SK-MEL-5 (cell line): Measurements from ENCODE around the gene HNF1B. TPM values are rescaled to one million over a fixed set of nuclear protein-coding genes. Genes with fewer than 3 reads are reported as not detected.

Experiments
- DNase-seq: peaks from one replicate; pipeline ENCODE4 v3.0.0-alpha.2; 2016; ENCODE audit warnings: low read depth, low spot score
- in situ Hi-C: cut with HindIII; loops from 2 replicates; pipeline ENCODE4 v1.10.0; 2016; ENCODE audit warnings: low sequenced_read_pairs, high pct_unique_total_duplicates, low pct_unique_long_range_greater_than_20kb
- total RNA-seq: library from RNA; depleted of rRNA; stranded (reverse); fragments of >200 nt; shearing (Covaris generic); gene quantifications from 2 replicates; pipeline ENCODE4 v1.2.3, GENCODE V29; 2014

Gene HNF1B
- total RNA-seq, 1 experiment from 2014 or later: not detected

DNA sequence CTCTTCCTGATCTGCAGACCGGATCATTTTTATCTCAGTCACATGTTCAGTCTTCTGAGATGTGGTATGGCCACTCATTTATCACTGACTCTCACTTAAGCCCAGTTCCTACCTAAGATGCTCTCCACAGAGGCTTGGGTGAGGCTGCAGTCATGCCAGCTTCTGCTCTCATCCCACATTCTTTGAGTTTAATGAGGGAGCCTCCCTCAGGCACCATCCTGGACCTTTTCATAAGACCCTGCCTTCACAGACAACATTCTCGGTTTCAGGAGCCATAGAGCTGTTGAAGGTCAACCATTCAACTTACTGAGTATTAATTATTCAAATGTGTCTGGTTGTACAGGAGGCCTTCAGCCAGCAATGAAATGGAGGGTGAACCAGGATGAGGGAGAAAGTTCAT is 23.6 kb upstream of the HNF1B start:
- no peak for DNase-seq
- in situ Hi-C loops: no loop called here

GRCh38 chr17:37766971-37767370 is 22.1 kb upstream of the HNF1B start:
- in situ Hi-C loops: no loop called here
- DNase-seq: no peak

GRCh38 chr17:37764383-37764782 is 19.5 kb upstream of the HNF1B start:
- in situ Hi-C loops: no loop called here
- no peak for DNase-seq

- in situ Hi-C loops: no loop called here
- no peak for DNase-seq
Measured at GRCh38 chr17:37762666-37763065, 17.8 kb upstream of the HNF1B start.

DNA sequence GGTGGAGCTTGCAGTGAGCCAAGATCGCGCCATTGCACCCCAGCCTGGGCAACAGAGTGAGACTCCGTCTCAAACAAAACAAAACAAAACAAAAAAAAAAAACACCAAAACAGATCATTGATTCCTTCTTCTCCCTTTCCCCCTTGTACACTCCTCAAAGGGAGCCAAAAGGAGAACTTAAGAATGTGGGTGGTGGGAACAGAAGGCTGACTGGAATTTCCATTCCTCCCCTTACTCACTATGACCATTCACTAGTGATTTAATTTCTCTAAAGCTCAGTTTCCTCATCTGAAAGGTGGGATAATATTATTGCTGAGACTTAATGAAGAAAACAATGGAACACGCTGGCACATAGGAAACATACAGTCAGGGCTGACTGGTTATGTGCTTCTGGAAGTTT is 17.1 kb upstream of the HNF1B start:
- no peak for DNase-seq
- in situ Hi-C loops: no loop called here

GRCh38 chr17:37761059-37761458 is 16.2 kb upstream of the HNF1B start:
- in situ Hi-C loops: no loop called here
- DNase-seq: no peak

DNA sequence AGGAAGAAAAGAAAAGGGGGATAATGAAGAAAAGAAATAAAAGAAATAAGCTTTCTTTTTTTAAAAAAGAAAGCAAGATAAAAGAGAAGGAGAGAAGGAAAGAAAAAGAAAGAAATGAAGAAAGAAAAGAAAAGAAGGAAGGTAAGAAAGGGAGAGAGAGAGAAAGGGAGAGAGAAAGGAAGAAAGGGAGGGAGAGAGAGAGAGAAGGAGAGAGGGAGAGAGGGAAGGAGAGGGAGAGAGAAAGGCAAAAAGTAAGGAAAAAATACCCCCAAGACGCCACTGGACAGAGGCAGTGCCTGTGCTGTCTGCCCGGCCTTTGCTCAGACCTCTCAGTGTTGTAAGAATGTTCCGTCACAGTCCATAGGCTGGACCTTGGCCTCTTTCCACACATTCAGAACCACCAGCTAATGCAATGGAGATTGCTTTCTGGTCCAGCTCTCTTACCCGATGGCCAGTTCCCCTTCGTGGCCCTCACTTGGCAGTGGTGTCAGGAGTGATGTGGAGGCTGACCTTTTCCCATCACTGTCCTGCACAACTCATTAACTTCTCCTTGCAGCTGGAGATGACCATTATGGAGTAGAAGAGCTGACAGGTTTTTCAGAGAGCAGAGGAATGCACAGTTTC is 14.3 kb upstream of the HNF1B start:
- DNase-seq: no peak
- in situ Hi-C loops: no loop called here

DNA sequence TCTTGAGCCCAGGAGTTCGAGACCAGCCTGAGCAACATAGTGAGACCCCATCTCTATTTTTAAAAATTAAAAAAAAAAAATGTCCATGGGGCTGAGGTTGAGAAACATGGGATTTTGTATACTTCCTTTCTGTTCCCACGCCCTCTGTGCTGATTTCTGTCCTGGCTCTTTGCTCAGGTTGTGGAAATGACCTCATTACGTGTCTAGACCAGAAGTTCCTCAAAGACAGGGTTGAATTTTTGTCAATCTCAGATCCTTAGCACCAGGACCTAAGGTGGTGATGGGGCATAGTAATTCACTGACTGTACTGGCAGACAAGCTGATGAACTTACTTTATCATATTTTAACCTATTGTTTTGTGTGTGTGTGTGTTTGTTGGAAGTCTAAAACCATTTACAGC is 11.2 kb upstream of the HNF1B start:
- DNase-seq: no peak
- in situ Hi-C loops: no loop called here

- no peak for DNase-seq
- in situ Hi-C loops: no loop called here
Measured at GRCh38 chr17:37755455-37755854, 10.6 kb upstream of the HNF1B start.

- no peak for DNase-seq
- in situ Hi-C loops: no loop called here
Measured at GRCh38 chr17:37754363-37754762, 9.5 kb upstream of the HNF1B start.

- no peak for DNase-seq
- in situ Hi-C loops: no loop called here
Measured at GRCh38 chr17:37752482-37752881, 7.6 kb upstream of the HNF1B start.

DNA sequence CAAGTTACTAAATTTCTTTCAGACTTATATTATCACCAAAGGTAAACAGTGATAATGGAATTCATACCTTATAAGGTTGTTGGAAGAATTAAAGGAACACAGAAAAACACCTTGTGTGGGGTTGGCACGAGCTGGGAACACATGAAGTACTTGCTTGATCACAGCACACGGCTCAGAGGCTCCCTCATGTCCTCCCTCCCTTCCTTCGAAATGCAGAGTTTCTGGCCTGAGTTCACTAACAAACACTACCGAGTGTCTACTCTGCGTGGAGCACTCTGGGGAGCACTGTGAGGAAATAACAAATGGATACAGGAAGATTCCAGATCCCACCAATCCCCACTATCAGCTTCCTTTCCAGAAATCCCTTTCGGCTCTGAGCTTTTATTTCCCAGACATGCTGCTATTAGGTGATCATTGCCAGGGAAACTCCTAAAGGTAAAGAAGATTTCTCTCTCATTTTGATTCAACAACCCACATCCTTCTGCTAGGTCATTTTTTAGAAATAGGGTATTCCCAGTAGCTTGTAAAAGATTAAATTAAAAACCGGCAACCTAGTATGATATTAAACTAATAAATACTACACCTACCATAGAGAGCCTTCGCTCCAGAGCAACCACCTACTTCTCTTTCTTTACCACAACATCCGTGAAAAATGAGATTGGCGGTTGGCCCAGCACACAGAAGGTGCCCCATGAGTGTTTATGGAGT is 6.1 kb upstream of the HNF1B start:
- DNase-seq: no peak
- in situ Hi-C loops: no loop called here

- DNase-seq: no peak
- in situ Hi-C loops: no loop called here
Measured at GRCh38 chr17:37750292-37750691, 5.4 kb upstream of the HNF1B start.

DNA sequence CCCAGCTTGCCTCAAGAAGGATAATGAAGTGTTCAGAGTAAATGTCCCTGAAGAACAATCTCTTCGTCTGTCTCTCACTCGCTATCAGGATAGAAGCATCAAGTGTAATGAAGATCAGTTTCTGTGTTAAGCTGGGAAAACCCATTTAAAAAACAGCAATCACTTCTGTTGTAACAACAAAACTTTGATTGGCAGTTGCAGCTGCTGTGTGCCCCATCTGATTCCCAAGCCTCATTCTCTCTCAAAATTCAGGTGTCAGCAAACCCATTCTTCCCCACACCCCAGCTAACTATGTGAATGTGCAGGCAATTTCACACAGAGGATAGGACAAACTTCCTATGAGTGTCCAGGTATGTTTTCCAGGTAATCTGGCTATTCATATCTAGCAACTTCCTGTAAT is 2.4 kb upstream of the HNF1B start:
- in situ Hi-C loops: no loop called here
- no peak for DNase-seq

GRCh38 chr17:37746617-37747016 is 1.8 kb upstream of the HNF1B start:
- in situ Hi-C loops: no loop called here

DNA sequence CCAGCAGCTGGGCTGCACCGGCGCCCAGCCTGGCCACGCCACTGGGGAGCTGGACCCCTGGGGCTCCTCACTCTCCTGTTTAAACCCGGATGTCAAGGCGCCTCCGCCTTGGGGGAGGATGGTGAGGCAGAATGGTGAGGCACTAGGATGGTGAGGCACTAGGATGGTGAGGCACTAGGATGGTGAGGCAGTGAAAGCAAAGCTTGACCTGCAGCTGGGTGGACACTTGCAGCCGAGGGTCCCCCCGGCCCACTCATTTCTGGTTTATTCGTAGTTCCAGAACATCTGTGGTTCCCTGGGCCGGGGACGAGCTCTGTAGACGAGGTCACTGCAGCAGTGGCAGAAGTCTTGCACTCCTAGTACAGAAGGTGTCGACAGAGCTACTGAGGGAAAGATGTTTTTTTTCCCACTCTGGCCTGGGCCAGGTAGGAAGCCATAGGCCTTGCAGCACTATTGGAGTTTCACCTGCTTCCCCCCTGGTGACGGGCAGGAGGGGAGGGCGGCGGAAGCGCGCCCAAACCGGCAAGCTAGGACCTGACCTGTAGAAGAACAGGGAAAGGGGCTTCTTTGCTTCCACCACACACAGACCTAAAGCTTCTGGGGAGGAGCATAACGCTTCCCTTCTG is 1.1 kb upstream of the HNF1B start:
- no peak for DNase-seq
- in situ Hi-C loops: no loop called here

More at GRCh38 chr17:37746617-37747016, 1.8 kb upstream of the HNF1B start:
- DNase-seq: no peak

DNA sequence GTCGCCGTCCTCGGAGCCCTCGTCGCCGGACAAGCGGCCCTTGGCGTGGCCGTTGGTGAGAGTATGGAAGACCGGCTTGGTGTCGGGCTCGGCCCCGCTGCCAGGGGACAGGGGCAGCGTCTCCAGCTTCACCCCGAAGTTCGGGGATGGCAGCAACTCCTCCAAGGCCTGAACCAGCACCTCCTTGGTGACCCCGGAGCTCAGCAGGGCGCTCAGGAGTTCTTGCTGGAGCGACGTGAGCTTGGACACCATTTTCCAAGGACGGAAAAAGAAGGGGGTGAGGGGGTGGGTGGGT is 279 bp downstream of the HNF1B start:
- DNase-seq: no peak
- in situ Hi-C loops: no loop called here

- in situ Hi-C loops: no loop called here
- DNase-seq: no peak
Measured at GRCh38 chr17:37743875-37744632, 805 bp downstream of the HNF1B start.

DNA sequence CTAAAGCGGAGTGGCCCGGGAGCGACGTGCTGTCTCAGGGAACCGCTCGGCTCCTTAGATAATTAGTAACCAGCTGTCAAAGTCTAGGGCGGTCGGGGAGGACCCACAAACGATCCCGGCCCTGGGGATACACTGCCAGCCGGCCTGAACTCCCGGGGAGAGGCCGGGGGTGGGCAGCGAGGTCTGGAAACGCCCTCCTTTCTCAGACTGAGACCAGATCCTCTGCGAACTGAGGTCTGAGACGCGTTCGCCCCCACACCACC is 1.3 kb downstream of the HNF1B start:
- DNase-seq: no peak
- in situ Hi-C loops: no loop called here
